Endothelial cell of umbilical vein (primary cell): ENCODE data around the gene DIP2C. TPM values are rescaled to one million over a fixed set of nuclear protein-coding genes. Genes with fewer than 3 reads are reported as not detected.

Experiments used
- BruUV-seq: library from RNA; stranded (reverse); fragments of 400-500 nt; replicated peaks from 2 replicates; lab custom pipeline; 2021; lab: Mats Ljungman, UMichigan
- CTCF ChIA-PET: fragments of 300-600, 350-600 bp; sonication (Branson Sonifier 250); formaldehyde crosslinking; loops from one replicate; lab custom pipeline; 2021; ENCODE audit warnings: antibody characterized with exemption, inconsistent platforms; lab: Charles Lee
- POLR2A ChIA-PET: fragments of 300-600, 350-600 bp; sonication (Branson Sonifier 250); formaldehyde crosslinking; loops from one replicate; lab custom pipeline; 2021; ENCODE audit warnings: antibody characterized with exemption, inconsistent platforms; lab: Charles Lee
- DNase-seq: peaks from one replicate; pipeline ENCODE4 v3.0.0-alpha.2; 2011; ENCODE audit warnings: low read depth, low spot score
- FAIRE-seq: peaks from 2 replicates; lab custom pipeline; 2011; peaks lifted over from hg19 to GRCh38; lab: Jason Lieb, UNC
- H2AFZ ChIP-seq: 2 replicates; pipeline ENCODE4 v1.6.0; 2012; ENCODE audit warnings: low read depth, low read length, control low read depth, inconsistent platforms
- H3K27ac ChIP-seq: 2 replicates; pipeline ENCODE4 v1.5.1; 2011; ENCODE audit warnings: low read depth, mild to moderate bottlenecking, control low read depth, low read length, moderate library complexity; ENCODE audit not compliant: insufficient read depth
- H3K27me3 ChIP-seq, 2 experiments: 2 replicates each; pipeline versions ENCODE4 v1.6.0 to v1.6.1; 2011; ENCODE audit warnings: low read length in 2 of 2, mixed read lengths in 1 of 2; ENCODE audit not compliant: control insufficient read depth in 2 of 2, insufficient read depth in 2 of 2
- H3K36me3 ChIP-seq, 2 experiments: 2 replicates in 1 of 2; 3 replicates in 1 of 2; pipeline ENCODE4 v1.5.1; 2011; ENCODE audit warnings: low read length in 2 of 2, mild to moderate bottlenecking in 1 of 2, moderate library complexity in 1 of 2; ENCODE audit not compliant: control insufficient read depth in 2 of 2, insufficient read depth in 2 of 2; ENCODE audit errors: extremely low read depth in 1 of 2
- H3K4me1 ChIP-seq: 3 replicates; pipeline ENCODE4 v1.5.1; 2011; ENCODE audit warnings: mild to moderate bottlenecking, low read length; ENCODE audit not compliant: control insufficient read depth, insufficient read depth; ENCODE audit errors: extremely low read depth
- H3K4me2 ChIP-seq: 2 replicates; pipeline ENCODE4 v1.6.1; 2011; ENCODE audit warnings: low read length, control low read depth, mixed read lengths; ENCODE audit not compliant: insufficient read depth
- H3K4me3 ChIP-seq, 3 experiments: fragments of 200-600 bp in 1 of 3; sonication (generic), shearing (Covaris generic) in 1 of 3; replicated peaks in 1 of 3; 2 replicates each; pipeline ENCODE4 v1.5.1; 2011 to 2016; ENCODE audit warnings: control low read depth in 3 of 3, low read length in 3 of 3, mild to moderate bottlenecking in 2 of 3, inconsistent platforms in 1 of 3, low read depth in 1 of 3, moderate library complexity in 1 of 3; ENCODE audit not compliant: insufficient read depth in 1 of 3
- H3K79me2 ChIP-seq: 2 replicates; pipeline ENCODE4 v1.6.0; 2012; ENCODE audit warnings: low read length, inconsistent platforms; ENCODE audit not compliant: control insufficient read depth, insufficient read depth
- H3K9ac ChIP-seq: replicated peaks from 2 replicates; pipeline ENCODE3; 2011; ENCODE audit warnings: low read length, control low read depth; ENCODE audit not compliant: insufficient read depth; ENCODE audit errors: extremely low read depth
- H3K9me1 ChIP-seq: replicated peaks from 3 replicates; pipeline ENCODE4 v1.6.0; 2011; ENCODE audit warnings: mild to moderate bottlenecking, low read length; ENCODE audit not compliant: control insufficient read depth, insufficient read depth; ENCODE audit errors: extremely low read depth
- H3K9me3 ChIP-seq: replicated peaks from 2 replicates; pipeline ENCODE4 v1.5.1; 2012; ENCODE audit warnings: low read length, inconsistent platforms; ENCODE audit not compliant: control insufficient read depth, insufficient read depth
- H4K20me1 ChIP-seq: replicated peaks from 2 replicates; pipeline ENCODE3; 2011; ENCODE audit warnings: mild to moderate bottlenecking, low read length; ENCODE audit not compliant: control insufficient read depth, insufficient read depth; ENCODE audit errors: extremely low read depth
- EZH2 ChIP-seq: IDR thresholded peaks from 2 replicates; pipeline ENCODE4 v1.6.1; 2012; ENCODE audit warnings: borderline replicate concordance, low read depth, mild to moderate bottlenecking, moderate library complexity, low read length, inconsistent platforms; ENCODE audit not compliant: severe bottlenecking
- FOS ChIP-seq: IDR thresholded peaks from 2 replicates; pipeline ENCODE4 v1.6.1; 2011; ENCODE audit warnings: mild to moderate bottlenecking, low read length, moderate library complexity, borderline replicate concordance; ENCODE audit not compliant: insufficient read depth
- GATA2 ChIP-seq: IDR thresholded peaks from 2 replicates; pipeline ENCODE4 v1.7.0; 2011; ENCODE audit warnings: low read depth, mild to moderate bottlenecking, moderate library complexity, mixed read lengths, low read length; ENCODE audit not compliant: insufficient read length, insufficient read depth
- JUN ChIP-seq: IDR thresholded peaks from 2 replicates; pipeline ENCODE4 v1.6.1; 2011; ENCODE audit warnings: borderline replicate concordance, low read depth; ENCODE audit not compliant: insufficient read length, insufficient read depth
- MYC ChIP-seq: IDR thresholded peaks from one replicate; pipeline ENCODE4 v1.6.1; 2011; ENCODE audit warnings: mild to moderate bottlenecking, low read depth, low read length
- POLR2A ChIP-seq: IDR thresholded peaks from 2 replicates; pipeline ENCODE4 v1.6.1; 2012; ENCODE audit warnings: low read depth, mild to moderate bottlenecking, control low read depth, low read length
- POLR2AphosphoS5 ChIP-seq: IDR thresholded peaks from 2 replicates; pipeline ENCODE4 v1.6.1; 2012; ENCODE audit warnings: low read depth, mild to moderate bottlenecking, control low read depth, low read length, moderate library complexity; ENCODE audit not compliant: insufficient read depth
- dilution Hi-C: fragments of 300-500 bp; cut with MboI; formaldehyde crosslinking; loops from one replicate; pipeline ENCODE4 v1.15.0; 2019; ENCODE audit warnings: low sequenced_read_pairs; ENCODE audit not compliant: extremely low pct_ligation_motif_present
- intact Hi-C: fragments of 100-400 bp; cut with micrococcal nuclease; formaldehyde crosslinking; loops from one replicate; pipeline ENCODE4 v1.10.0; 2022
- polyA plus RNA-seq, 4 experiments: library from polyadenylated mRNA; depleted of rRNA in 3 of 4; stranded (reverse) in 3 of 4; unstranded in 1 of 4; fragments of >200 nt; gene quantifications; 2 replicates each; pipeline versions ENCODE4 v1.2.1 to v1.2.3, GENCODE V29; 2011 to 2012; ENCODE audit warnings: missing spikeins in 1 of 4
- total RNA-seq: library from RNA; stranded (reverse); gene quantifications from 2 replicates; pipeline ENCODE4 v1.2.3, GENCODE V29; 2021
- TF ChIP-seq, protein P1 (sequence below), 2 donors: IDR thresholded peaks; 1 replicate in 1 of 2; 2 replicates in 1 of 2; pipeline ENCODE4 v1.5.1; 2011; ENCODE audit warnings: low read length in 2 of 2, mild to moderate bottlenecking in 2 of 2, moderate library complexity in 2 of 2, control low read depth in 1 of 2, inconsistent platforms in 1 of 2, low read depth in 1 of 2; ENCODE audit not compliant: insufficient read depth in 1 of 2; ENCODE audit errors: extremely low read depth in 1 of 2
- TF ChIP-seq, protein P2 (sequence below): IDR thresholded peaks from 2 replicates; pipeline ENCODE4 v1.6.1; 2011; ENCODE audit not compliant: insufficient read depth, insufficient read length

Gene DIP2C
- total and polyA plus RNA-seq, 2 donors (not counting 3 experiments of a cell fraction or from before 2014, with no cell fraction given): 3.6 to 10.7 TPM

DNA sequence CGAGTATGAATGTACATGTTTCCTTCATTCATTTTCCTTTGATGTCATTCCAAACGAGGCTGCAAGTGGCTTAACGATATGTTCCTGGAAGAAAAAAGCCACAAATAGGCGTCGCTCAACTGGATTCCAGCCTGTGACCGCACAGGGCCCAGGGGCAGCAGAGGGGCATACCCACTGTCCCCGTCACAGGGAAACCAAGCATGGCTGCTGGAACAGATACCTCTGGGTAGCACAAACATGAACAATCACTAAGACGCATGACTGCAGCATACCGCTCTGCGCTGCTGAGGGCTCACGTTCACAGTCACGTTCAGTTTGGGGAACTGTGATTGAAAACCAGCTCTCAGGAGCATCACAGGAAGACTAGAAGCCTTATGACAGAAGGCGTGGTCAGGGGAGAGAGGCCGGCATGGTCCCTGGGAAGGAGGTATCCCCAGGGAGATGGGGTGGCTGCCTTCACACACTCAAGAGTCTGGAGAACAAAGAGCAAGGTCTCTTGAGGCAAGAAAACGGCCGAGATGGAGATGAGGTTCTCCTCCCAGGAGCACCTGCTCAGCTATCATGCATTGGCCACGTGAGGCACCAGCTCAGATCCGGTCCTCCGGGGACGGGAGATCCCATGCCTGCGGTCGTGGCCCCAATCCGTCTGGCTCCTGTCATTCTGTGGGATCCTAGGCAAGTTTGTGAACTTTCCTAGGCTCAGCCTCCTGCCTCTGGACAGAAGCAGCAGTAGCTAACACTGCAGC lies 213.6 kb downstream of the DIP2C start:
- Histone ChIP-seq H3K9me1 (no peaks in the 10 kb centered on the region), H3K4me2 (no peak overlapping the region), H4K20me1 (no peaks in the 10 kb centered on the region), H3K9me3 (no peaks in the 10 kb centered on the region), H3K9ac (no peak overlapping the region), H3K79me2 (no peaks in the 10 kb centered on the region), H3K4me3 (no peak overlapping the region), H3K36me3 (no peaks in the 10 kb centered on the region), H3K27me3 (no peaks in the 10 kb centered on the region), H3K4me1 (no peaks in the 10 kb centered on the region), H2AFZ (no peak overlapping the region), H3K27ac (no peak overlapping the region)
- POLR2A ChIA-PET: no interaction called here
- DNase-seq (no peak), FAIRE-seq (no peak)
- dilution Hi-C loops (no loop called here), intact Hi-C loops (no loop called here)
- no TSS peak for BruUV-seq
- CTCF ChIA-PET: no interaction called here
- TF ChIP-seq JUN (no peak), POLR2AphosphoS5 (no peak), GATA2 (no peak), FOS (no peak), POLR2A (no peak), EZH2 (no peak), MYC (no peak)
- TF ChIP-seq, protein P1, sequence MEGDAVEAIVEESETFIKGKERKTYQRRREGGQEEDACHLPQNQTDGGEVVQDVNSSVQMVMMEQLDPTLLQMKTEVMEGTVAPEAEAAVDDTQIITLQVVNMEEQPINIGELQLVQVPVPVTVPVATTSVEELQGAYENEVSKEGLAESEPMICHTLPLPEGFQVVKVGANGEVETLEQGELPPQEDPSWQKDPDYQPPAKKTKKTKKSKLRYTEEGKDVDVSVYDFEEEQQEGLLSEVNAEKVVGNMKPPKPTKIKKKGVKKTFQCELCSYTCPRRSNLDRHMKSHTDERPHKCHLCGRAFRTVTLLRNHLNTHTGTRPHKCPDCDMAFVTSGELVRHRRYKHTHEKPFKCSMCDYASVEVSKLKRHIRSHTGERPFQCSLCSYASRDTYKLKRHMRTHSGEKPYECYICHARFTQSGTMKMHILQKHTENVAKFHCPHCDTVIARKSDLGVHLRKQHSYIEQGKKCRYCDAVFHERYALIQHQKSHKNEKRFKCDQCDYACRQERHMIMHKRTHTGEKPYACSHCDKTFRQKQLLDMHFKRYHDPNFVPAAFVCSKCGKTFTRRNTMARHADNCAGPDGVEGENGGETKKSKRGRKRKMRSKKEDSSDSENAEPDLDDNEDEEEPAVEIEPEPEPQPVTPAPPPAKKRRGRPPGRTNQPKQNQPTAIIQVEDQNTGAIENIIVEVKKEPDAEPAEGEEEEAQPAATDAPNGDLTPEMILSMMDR (IDR thresholded peaks at IDR 0.05; ENCODE audit: extremely low read depth in 1 of 2, insufficient read depth in 1 of 2, low read depth in 1 of 2, low read length in 2 of 2): no peak
- TF ChIP-seq, protein P2, sequence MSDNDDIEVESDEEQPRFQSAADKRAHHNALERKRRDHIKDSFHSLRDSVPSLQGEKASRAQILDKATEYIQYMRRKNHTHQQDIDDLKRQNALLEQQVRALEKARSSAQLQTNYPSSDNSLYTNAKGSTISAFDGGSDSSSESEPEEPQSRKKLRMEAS: no peak
